MM.1S (cell line): ENCODE data around the gene L3MBTL3.

ENCODE experiments used
- EZH2 ChIP-seq: fragments of 300-600 bp; sonication (generic); optimal IDR thresholded peaks from 2 replicates; pipeline ENCODE3; 2017; ENCODE audit warnings: low read depth, mild to moderate bottlenecking, antibody characterized with exemption, low read length, mixed read lengths
- TF ChIP-seq, protein P1 (sequence below): fragments of 300-600 bp; sonication (generic); IDR thresholded peaks from 2 replicates; pipeline ENCODE4 v1.5.1; 2016; ENCODE audit warnings: antibody characterized with exemption, low read length, mixed read lengths

DNA sequence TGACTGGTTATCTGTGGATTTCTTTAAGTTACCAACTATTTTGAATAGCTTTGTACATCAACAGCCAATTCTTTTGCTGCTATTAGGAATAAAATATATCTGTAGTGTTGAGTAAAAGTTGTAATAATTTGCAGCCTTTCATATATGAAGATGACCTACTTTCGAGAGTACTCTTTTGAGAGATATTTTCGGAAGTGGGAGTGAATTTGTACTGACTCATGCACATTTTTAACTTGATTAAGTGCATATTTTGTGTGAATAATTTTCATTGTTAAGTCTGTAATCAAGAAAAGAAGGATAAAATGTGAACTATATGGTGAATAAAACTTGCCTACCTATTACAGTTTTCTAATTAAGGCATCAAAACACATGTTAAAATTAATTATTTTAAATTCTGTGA, 51.9 kb downstream of the L3MBTL3 start:
- TF ChIP-seq EZH2, result no peak
- TF ChIP-seq, protein P1, sequence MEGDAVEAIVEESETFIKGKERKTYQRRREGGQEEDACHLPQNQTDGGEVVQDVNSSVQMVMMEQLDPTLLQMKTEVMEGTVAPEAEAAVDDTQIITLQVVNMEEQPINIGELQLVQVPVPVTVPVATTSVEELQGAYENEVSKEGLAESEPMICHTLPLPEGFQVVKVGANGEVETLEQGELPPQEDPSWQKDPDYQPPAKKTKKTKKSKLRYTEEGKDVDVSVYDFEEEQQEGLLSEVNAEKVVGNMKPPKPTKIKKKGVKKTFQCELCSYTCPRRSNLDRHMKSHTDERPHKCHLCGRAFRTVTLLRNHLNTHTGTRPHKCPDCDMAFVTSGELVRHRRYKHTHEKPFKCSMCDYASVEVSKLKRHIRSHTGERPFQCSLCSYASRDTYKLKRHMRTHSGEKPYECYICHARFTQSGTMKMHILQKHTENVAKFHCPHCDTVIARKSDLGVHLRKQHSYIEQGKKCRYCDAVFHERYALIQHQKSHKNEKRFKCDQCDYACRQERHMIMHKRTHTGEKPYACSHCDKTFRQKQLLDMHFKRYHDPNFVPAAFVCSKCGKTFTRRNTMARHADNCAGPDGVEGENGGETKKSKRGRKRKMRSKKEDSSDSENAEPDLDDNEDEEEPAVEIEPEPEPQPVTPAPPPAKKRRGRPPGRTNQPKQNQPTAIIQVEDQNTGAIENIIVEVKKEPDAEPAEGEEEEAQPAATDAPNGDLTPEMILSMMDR, result no peak
